Gastroesophageal sphincter (tissue), 4 donors: Measurements from ENCODE around the gene MYOZ3. TPM values are rescaled to one million over a fixed set of nuclear protein-coding genes. Genes with fewer than 3 reads are reported as not detected.

Source experiments
- ATAC-seq: fragments of 150-250 bp; one replicate; pipeline ENCODE4 v1.9.1; 2016; ENCODE audit warnings: mild to moderate bottlenecking, moderate library complexity
- H3K27ac ChIP-seq, 4 donors: fragments of 200-600 bp; sonication (generic) in 3 of 4; 1 replicate in 3 of 4; 2 replicates in 1 of 4; pipeline ENCODE4 v1.5.1; 2016 to 2019
- H3K27me3 ChIP-seq: fragments of 200-600 bp; sonication (generic); one replicate; pipeline ENCODE4 v1.5.1; 2019
- H3K36me3 ChIP-seq, 2 donors: fragments of 200-600 bp; sonication (generic); one replicate each; pipeline ENCODE4 v1.5.1; 2019; ENCODE audit warnings: control low read depth in 1 of 2
- H3K4me1 ChIP-seq, 3 donors: fragments of 200-600 bp; sonication (generic); 1 replicate in 2 of 3; 2 replicates in 1 of 3; pipeline ENCODE4 v1.5.1; 2016 to 2019; ENCODE audit warnings: control low read depth in 2 of 3
- H3K4me3 ChIP-seq, 2 donors: fragments of 200-600 bp; sonication (generic); one replicate each; pipeline ENCODE4 v1.5.1; 2019; ENCODE audit warnings: mild to moderate bottlenecking in 1 of 2, moderate library complexity in 1 of 2
- H3K9me3 ChIP-seq, 3 donors: fragments of 200-600 bp; sonication (generic); one replicate each; pipeline ENCODE4 v1.5.1; 2017 to 2019; ENCODE audit warnings: control low read depth in 2 of 3
- CTCF ChIP-seq, 4 experiments: fragments of 200-600 bp in 2 of 4; fragments of 450-650 bp in 2 of 4; sonication (generic) in 1 of 4; IDR thresholded peaks; one replicate each; pipeline ENCODE4 v1.5.1; 2017 to 2019; ENCODE audit warnings: antibody characterized with exemption in 4 of 4, mild to moderate bottlenecking in 2 of 4, moderate library complexity in 2 of 4
- EP300 ChIP-seq: sonication (generic); formaldehyde crosslinking; IDR thresholded peaks from one replicate; pipeline ENCODE4 v1.6.1; 2017; ENCODE audit warnings: antibody characterized with exemption, mild to moderate bottlenecking
- POLR2A ChIP-seq, 2 donors: fragments of 450-650 bp; IDR thresholded peaks; one replicate each; pipeline ENCODE4 v1.6.1; 2017; ENCODE audit warnings: antibody characterized with exemption in 2 of 2, mild to moderate bottlenecking in 2 of 2, moderate library complexity in 1 of 2
- POLR2AphosphoS5 ChIP-seq: sonication (generic); formaldehyde crosslinking; IDR thresholded peaks from one replicate; pipeline ENCODE4 v1.6.1; 2017; ENCODE audit warnings: antibody characterized with exemption
- WGBS, 2 donors: methylation state at CpG; one replicate each; pipeline ENCODE4 v1.1.5; 2018; ENCODE audit warnings: low coverage in 1 of 2; 5-methylcytosine and 5-hydroxymethylcytosine counted together
- total RNA-seq, 4 donors: library from RNA; depleted of rRNA; stranded (reverse); fragments of >200 nt; gene quantifications; one replicate each; pipeline ENCODE4 v1.1.0, GENCODE V29; 2016

Gene MYOZ3
- total RNA-seq, 4 donors from 2014 or later: 0.13 to 0.62 (median 0.22) TPM; not detected in 1

GRCh38 chr5:150614661-150615060 is 46.4 kb upstream of the MYOZ3 start:
- ATAC-seq: no peak
- H3K4me3 ChIP-seq: no peak overlapping the region
- TF ChIP-seq POLR2A (IDR thresholded peaks at IDR 0.05) (no peak), POLR2AphosphoS5 (no peak), CTCF (IDR thresholded peaks at IDR 0.05) (no peak), EP300 (no peak)
- H3K4me1 ChIP-seq: peaks cover 4 to 100% (median 79%) of the 10 kb centered on the region in 3 donors
- H3K9me3 ChIP-seq: no peaks in the 10 kb centered on the region
- no peaks in the 10 kb centered on the region for H3K27me3 ChIP-seq
- no peaks in the 10 kb centered on the region for H3K36me3 ChIP-seq
- 0% methylated on average over 1 of the region's 4 CpGs; no CpG with 5 or more reads in 1 of the 2 donors for WGBS, 2 donors
- peak overlapping the region in 3 of 4 donors; percentile 78 to 88 (median 85) for H3K27ac ChIP-seq

GRCh38 chr5:150615141-150615699 is 45.8 kb upstream of the MYOZ3 start:
- Histone ChIP-seq H3K36me3 (no peaks in the 10 kb centered on the region), H3K27me3 (no peaks in the 10 kb centered on the region), H3K4me3 (no peak overlapping the region), H3K9me3 (no peaks in the 10 kb centered on the region), H3K4me1 (peaks cover 4 to 99% (median 76%) of the 10 kb centered on the region in 3 donors), H3K27ac (peak overlapping the region; percentile 1 to 88 (median 82))
- ATAC-seq: peak; percentile 37
- WGBS, 2 donors: 18% methylated on average over 6 of the region's 17 CpGs; no CpG with 5 or more reads in 1 of the 2 donors
- peak; percentile 88 for TF ChIP-seq POLR2AphosphoS5
- TF ChIP-seq EP300: no peak
- TF ChIP-seq CTCF (IDR thresholded peaks at IDR 0.05): no peak
- no peak for TF ChIP-seq POLR2A (IDR thresholded peaks at IDR 0.05)

DNA sequence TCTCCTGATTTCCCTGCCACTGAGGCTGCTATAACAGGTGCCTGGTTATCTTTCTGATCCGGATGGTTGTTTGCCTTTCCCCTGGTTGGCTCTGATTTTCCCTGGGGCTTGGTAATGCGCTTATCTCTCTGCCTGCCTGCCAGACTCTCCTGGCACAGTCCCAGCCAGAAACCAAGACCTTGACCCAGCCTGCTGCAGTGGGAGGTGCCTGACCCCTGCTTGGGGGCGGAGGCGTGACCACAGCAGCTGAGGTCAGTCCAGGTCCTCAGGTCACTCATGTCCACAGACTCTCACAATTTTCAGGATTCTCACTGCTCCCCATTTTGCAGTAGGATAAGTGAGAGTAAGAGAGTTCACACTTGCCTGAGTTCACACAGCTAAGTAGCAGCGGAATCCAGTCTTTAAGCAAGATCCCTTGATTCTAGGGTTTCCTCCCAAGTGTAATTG is 45.0 kb upstream of the MYOZ3 start:
- ATAC-seq: peak; percentile 14
- peaks cover 4 to 91% (median 75%) of the 10 kb centered on the region in 3 donors for H3K4me1 ChIP-seq
- no peaks in the 10 kb centered on the region for H3K27me3 ChIP-seq
- H3K27ac ChIP-seq: peak overlapping the region in 3 of 4 donors; percentile 78 to 88 (median 85)
- no peak overlapping the region for H3K4me3 ChIP-seq
- TF ChIP-seq POLR2AphosphoS5: peak; percentile 15
- no peak for TF ChIP-seq POLR2A (IDR thresholded peaks at IDR 0.05)
- 31 to 60% methylated on average over 2 of the region's 5 CpGs for WGBS, 2 donors
- no peaks in the 10 kb centered on the region for H3K36me3 ChIP-seq
- H3K9me3 ChIP-seq: no peaks in the 10 kb centered on the region

DNA sequence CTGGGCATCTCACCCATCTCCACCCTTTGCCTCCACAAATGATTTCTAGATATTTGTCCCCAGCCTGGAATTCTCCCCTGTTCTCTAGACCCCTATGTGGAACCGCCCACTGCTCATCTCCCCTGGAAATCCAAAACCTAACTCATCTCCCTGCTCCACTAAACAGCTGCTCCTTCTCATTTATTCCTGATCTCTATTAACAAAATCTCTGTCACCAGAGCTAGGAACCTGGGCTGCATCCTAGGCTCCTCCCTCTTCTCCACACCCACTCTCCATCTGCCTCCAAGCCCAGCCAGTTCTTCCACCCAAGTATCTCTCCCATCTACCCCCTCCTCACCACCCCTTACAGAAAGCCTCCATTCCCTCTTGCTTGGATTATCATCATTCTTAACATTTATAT is 44.5 kb upstream of the MYOZ3 start:
- ATAC-seq: no peak
- peaks cover 4 to 86% (median 71%) of the 10 kb centered on the region in 3 donors for H3K4me1 ChIP-seq
- 95 to 100% methylated on average over 1 of the region's 1 CpG for WGBS, 2 donors
- peak overlapping the region in 3 of 4 donors; percentile 78 to 88 (median 85) for H3K27ac ChIP-seq
- TF ChIP-seq CTCF (IDR thresholded peaks at IDR 0.05) (no peak), EP300 (no peak), POLR2AphosphoS5 (no peak), POLR2A (IDR thresholded peaks at IDR 0.05) (no peak)
- H3K9me3 ChIP-seq: no peaks in the 10 kb centered on the region
- no peaks in the 10 kb centered on the region for H3K36me3 ChIP-seq
- H3K27me3 ChIP-seq: no peaks in the 10 kb centered on the region
- H3K4me3 ChIP-seq: no peak overlapping the region

DNA sequence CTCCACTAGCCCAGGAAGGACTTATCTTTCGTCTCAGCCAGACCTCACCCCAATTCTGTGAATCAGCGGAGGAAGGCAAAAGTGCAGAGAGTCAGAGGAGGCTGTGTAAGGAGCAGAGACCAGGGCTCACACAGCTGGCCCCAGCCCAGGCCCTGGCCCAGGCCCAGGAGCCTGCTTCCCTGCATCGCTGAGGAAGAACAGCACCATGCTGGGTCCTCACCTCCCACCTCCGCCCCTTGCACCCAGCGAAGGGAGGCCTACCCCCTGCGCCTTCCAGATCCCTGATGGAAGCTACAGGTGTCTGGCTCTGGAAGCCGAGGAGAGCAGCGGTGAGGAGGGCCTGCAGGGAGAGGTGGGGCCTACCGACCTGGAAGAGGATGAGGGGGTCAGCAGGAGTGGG is 42.9 kb upstream of the MYOZ3 start:
- WGBS, 2 donors: 49% methylated on average over 2 of the region's 9 CpGs; no CpG with 5 or more reads in 1 of the 2 donors
- H3K9me3 ChIP-seq: no peaks in the 10 kb centered on the region
- peak overlapping the region in 3 of 4 donors; percentile 54 to 66 (median 61) for H3K27ac ChIP-seq
- H3K36me3 ChIP-seq: no peaks in the 10 kb centered on the region
- no peaks in the 10 kb centered on the region for H3K27me3 ChIP-seq
- H3K4me3 ChIP-seq: no peak overlapping the region
- peaks cover 4 to 70% (median 62%) of the 10 kb centered on the region in 3 donors for H3K4me1 ChIP-seq
- no peak for ATAC-seq
- TF ChIP-seq EP300: no peak
- TF ChIP-seq POLR2A (IDR thresholded peaks at IDR 0.05): no peak
- no peak for TF ChIP-seq CTCF (IDR thresholded peaks at IDR 0.05)
- no peak for TF ChIP-seq POLR2AphosphoS5
